ENCODE results near the gene SLC36A4.
"Not testable (repeated sequence)": the region's sequence is repeated elsewhere in the genome, so short reads cannot be mapped to it uniquely, and the experiment has no call there.

Gene SLC36A4

DNA sequence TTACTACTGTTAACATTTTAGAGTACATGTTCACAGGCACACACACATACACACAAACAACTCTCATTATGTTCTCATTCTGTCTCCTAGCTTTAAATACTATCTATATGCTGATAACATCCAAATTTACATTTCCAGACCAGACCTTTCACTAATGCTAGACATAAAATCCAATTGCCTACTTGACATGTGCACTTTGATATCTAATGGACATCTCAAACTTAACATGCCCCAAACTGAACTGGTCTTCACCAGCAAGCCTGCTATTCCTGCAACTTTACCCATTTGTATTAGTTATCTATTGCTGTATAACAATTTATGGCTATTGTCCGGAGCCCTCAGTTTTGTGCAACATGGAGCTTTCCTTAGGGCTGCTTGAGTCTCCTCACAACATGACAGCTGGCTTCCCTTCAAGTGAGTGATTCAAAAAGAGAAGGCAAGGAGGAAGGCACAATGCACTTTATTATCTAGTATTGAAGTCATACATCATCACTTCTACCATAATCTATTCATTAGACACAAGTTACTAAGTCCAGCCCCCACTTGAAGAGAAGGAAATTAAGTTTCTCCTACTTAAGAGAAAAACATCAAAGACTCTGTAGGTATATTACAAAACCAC is 3.0 kb downstream of the SLC36A4 start:
- no peak for DNase-seq (ENCODE audit: low read depth in 3 of 3)

- DNase-seq (ENCODE audit: low read depth in 3 of 3), result no peak
Observed at GRCh38 chr11:93193731-93194130, 4.1 kb downstream of the SLC36A4 start.

GRCh38 chr11:93192163-93192562 is 5.6 kb downstream of the SLC36A4 start:
- DNase-seq (ENCODE audit: low read depth in 3 of 3), result no peak

DNA sequence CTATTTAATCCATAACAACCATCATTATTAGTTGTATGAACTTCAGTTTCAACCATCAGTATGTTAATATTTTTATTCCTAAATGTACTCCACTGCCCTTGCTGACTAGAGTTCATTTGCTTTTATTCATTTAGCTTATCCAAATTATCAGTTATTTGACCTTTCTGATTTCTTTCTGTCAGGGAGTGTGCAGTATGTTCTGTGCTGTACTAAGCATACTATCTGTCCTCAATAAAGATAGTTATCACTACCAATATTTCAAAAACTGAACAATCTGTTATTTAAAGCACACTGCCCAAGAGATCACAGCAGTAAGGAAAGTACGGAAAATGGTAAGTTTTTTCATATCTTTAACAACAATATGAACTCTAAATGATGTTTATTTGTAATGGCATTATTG is 8.3 kb downstream of the SLC36A4 start:
- DNase-seq (ENCODE audit: low read depth in 3 of 3), result no peak

DNA sequence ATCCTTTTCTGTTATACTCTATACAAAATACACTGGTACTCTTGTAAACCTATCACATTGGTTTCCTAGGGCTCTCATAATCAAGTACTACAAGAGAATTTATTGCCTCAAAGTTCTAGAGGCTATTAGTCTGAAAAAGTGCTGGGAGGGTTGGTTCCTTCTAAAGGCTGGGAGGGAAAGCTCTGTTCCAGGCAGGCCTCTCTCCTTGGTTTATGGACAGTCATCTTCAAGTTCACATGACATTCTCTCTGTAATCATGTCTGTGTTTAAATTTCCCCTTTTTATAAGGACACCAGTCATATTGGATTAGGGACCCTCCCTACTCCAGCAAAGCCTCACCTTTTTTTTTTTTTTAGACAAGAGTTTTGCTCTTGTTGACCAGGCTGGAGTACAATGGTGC is 9.1 kb downstream of the SLC36A4 start:
- DNase-seq (ENCODE audit: low read depth in 3 of 3), result no peak

DNA sequence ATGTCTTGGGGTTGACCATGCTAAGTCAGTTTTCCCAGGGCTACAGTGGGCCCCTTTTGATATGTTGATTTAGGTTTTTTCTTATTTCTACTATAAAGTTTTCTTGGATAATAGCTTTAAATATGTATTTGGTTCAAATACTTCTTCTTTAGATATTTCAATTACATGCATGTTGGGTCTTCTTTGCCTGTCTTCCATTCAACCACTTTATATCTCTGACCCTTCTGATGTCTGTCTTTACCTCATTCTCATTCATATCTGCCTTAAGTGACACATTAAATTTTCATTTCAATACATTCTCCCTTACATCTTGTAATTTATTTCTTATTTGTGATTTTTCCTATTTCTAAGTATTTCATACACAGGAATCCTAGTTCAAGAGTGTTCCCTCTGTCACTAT is 10.5 kb downstream of the SLC36A4 start:
- no peak for DNase-seq (ENCODE audit: low read depth in 3 of 3)

- not testable (repeated sequence) for DNase-seq (ENCODE audit: low read depth in 3 of 3)
Observed at GRCh38 chr11:93177891-93178290, 19.9 kb downstream of the SLC36A4 start.

DNA sequence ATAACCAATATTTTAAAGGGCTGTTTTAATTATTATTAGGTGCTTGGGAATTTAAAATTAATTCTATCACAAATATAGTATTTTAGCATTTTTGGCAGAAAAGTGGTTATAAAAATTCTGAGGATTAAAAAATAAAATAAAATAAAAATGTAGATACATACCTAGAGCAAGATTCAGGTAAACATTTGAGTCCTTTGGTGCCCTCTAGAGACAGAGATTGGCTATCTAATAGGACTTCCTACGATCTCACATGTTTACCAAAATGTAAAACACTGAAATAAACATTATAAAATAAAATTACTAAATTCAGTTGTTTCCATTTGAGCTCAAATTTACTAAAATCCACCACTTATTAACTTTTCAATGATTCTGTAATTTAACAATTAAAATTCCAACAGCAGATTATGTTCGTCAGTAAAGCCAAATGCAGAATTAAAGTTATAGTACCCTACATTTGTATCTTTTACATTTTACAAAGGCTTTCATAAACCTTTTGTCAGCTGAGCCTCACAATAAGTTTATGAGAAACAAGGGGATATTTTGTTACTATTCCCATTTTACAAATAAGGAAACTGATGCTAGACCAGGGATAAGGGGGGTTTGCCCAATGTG is 27.7 kb downstream of the SLC36A4 start:
- no peak for DNase-seq (ENCODE audit: low read depth in 3 of 3)

DNA sequence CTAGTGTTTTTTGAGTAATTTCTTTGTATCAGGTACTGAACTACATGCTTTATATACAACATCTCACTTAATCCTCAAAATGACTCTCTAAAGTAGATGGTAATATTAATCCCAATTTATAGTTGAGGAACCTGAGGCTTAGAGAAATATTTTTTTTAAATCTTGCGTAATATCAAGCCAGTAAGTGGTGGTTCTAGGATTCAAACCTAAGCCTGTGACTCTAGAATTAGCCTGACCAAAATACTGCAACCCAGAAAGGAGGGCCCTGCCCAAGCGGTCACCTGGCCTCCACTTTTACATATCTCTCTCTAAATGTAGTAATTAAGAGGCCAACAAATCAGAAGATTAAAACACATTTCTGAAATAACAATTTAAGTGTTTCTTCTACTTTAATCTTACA is 28.6 kb downstream of the SLC36A4 start:
- DNase-seq (ENCODE audit: low read depth in 3 of 3), result no peak

GRCh38 chr11:93166862-93167261 is 30.9 kb downstream of the SLC36A4 start:
- no peak for DNase-seq (ENCODE audit: low read depth in 3 of 3)

GRCh38 chr11:93166194-93166593 is 31.6 kb downstream of the SLC36A4 start:
- DNase-seq (ENCODE audit: low read depth in 3 of 3), result no peak

DNA sequence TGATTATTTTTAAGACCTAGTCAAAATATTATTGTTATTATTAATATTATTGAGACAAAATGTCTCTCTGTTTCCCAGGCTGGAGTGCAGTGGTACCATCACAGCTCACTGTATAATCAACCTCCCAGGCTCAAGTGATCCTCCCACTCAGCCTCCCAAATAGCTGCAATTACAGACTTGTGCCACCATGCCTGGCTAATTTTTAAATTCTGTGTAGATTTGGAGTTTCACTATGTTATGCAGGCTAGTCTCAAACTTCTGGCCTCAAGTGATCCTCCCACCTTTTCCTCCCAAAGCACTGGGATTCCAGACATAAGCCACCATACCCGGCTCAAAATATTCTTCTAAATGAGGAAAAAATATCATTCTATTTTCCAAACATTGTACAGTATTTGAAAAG is 37.0 kb downstream of the SLC36A4 start:
- no peak for DNase-seq (ENCODE audit: low read depth in 3 of 3)

GRCh38 chr11:93160156-93160555 is 37.6 kb downstream of the SLC36A4 start:
- DNase-seq (ENCODE audit: low read depth in 3 of 3), result no peak

GRCh38 chr11:93159721-93160120 is 38.1 kb downstream of the SLC36A4 start:
- DNase-seq (ENCODE audit: low read depth in 3 of 3), result no peak

DNA sequence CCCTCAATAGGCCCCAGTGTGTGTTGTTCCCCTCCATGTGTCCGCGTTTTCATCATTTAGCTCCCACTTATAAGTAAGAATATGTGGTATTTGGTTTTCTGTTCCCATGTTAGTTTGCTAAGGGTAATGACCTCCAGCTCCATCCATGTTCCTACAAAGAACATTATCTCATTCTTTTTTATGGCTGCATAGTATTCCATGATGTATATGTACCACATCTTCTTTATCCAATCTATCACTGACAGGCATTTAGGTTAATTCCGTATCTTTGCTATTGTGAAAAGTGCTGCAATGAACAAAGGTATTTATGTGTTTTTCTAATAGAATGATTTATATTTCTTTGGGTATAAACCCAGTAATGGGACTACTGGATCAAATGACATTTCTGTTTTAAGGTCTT is 42.1 kb downstream of the SLC36A4 start:
- no peak for DNase-seq (ENCODE audit: low read depth in 3 of 3)

- no peak for DNase-seq (ENCODE audit: low read depth in 3 of 3)
Observed at GRCh38 chr11:93145390-93145915, 52.3 kb downstream of the SLC36A4 start.

DNA sequence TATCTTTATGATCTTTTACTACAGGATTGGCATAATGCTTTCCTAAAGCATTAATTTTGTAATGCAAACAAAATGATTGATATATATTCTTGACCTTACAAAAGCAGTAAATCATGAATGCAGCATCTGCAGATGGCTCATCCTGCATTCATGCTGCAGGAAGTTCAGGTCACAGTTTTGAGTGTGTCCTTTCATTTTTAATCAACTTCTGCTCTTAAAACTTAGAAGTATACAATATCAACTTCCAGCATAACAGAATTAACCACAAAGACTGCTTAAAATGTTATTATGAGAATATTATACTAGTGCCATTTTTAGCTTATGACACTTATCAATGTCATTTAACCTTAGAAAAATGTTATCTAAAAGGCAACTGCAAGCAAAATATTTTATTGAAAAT is 54.0 kb downstream of the SLC36A4 start:
- no peak for DNase-seq (ENCODE audit: low read depth in 3 of 3)

DNA sequence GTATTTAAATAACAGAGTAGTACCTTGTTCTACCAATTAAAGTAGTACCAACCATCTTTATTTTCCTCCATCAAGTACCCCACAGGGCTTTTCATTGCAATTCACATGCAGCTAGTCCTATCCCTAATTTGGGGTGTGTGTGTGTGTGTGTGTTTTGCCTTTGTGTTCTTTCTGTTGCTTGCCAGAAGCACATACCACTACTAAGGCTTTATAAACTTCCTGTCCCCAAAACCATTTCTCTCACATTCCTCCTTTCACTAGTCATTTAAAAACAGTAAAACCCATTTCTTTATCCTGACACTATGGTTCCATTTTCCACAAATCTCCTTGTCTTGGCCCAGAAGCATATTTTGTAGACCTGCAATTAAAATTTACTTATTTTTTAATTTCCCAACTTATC is 54.6 kb downstream of the SLC36A4 start:
- DNase-seq (ENCODE audit: low read depth in 3 of 3), result no peak

- DNase-seq (ENCODE audit: low read depth in 3 of 3), result no peak
Observed at GRCh38 chr11:93133488-93134109, 64.2 kb downstream of the SLC36A4 start.

- DNase-seq (ENCODE audit: low read depth in 3 of 3), result no peak
Observed at GRCh38 chr11:93132836-93133235, 65.0 kb downstream of the SLC36A4 start.

- DNase-seq (ENCODE audit: low read depth in 3 of 3), result no peak
Observed at GRCh38 chr11:93131709-93132108, 66.1 kb downstream of the SLC36A4 start.

- DNase-seq (ENCODE audit: low read depth in 3 of 3), result no peak
Observed at GRCh38 chr11:93128574-93128973, 69.2 kb downstream of the SLC36A4 start.

GRCh38 chr11:93123351-93123898 is 74.4 kb downstream of the SLC36A4 start:
- no peak for DNase-seq (ENCODE audit: low read depth in 3 of 3)

All from stimulated activated CD4-positive, alpha-beta T cell treated with anti-CD3 and anti-CD28 coated beads, TNF-alpha, amount 100 ng/mL, for 24 hours (primary cell).